OCI-LY7 (cell line): ENCODE measurements around the gene MALRD1. TPM values are rescaled to one million over a fixed set of nuclear protein-coding genes. Genes with fewer than 3 reads are reported as not detected.
A peak's percentile ranks its signal among the peaks of the same experiment; 100 is the strongest.

ENCODE experiments used
- BruUV-seq: library from RNA; stranded (reverse); fragments of 400-500 nt; replicated peaks from 2 replicates; lab custom pipeline; 2021; lab: Mats Ljungman, UMichigan
- CTCF ChIA-PET: fragments of 300-600 bp; sonication (Branson Sonifier 250); formaldehyde crosslinking; loops from one replicate; lab custom pipeline; 2022; ENCODE audit warnings: antibody characterized with exemption; ENCODE audit not compliant: unreplicated experiment; lab: Charles Lee
- POLR2A ChIA-PET: fragments of 300-600 bp; sonication (Branson Sonifier 250); formaldehyde crosslinking; loops from one replicate; lab custom pipeline; 2022; ENCODE audit warnings: antibody characterized with exemption; lab: Charles Lee
- DNase-seq: peaks from one replicate; pipeline ENCODE4 v3.0.0-alpha.2; 2015; ENCODE audit warnings: low spot score
- H2AFZ ChIP-seq: fragments of 200-600 bp; sonication (generic), shearing (Covaris generic); 2 replicates; pipeline ENCODE4 v1.6.1; 2014; ENCODE audit warnings: mild to moderate bottlenecking, antibody characterized with exemption, low read length, moderate library complexity
- H3K27ac ChIP-seq: fragments of 200-600 bp; sonication (generic); 2 replicates; pipeline ENCODE4 v1.5.1; 2014; ENCODE audit warnings: mixed run types, low read depth, mild to moderate bottlenecking, moderate library complexity, low read length, inconsistent platforms; ENCODE audit not compliant: poor library complexity, severe bottlenecking
- H3K36me3 ChIP-seq: fragments of 200-600 bp; sonication (generic); 2 replicates; pipeline ENCODE4 v1.6.1; 2014; ENCODE audit warnings: mild to moderate bottlenecking, antibody characterized with exemption, low read length, moderate library complexity, mixed read lengths; ENCODE audit not compliant: insufficient read depth
- H3K4me1 ChIP-seq: fragments of 200-600 bp; sonication (generic); 2 replicates; pipeline ENCODE4 v1.5.1; 2014; ENCODE audit warnings: mild to moderate bottlenecking, low read length; ENCODE audit not compliant: insufficient read depth, poor library complexity, severe bottlenecking
- H3K4me2 ChIP-seq: fragments of 200-600 bp; sonication (generic); 2 replicates; pipeline ENCODE4 v1.6.1; 2014; ENCODE audit warnings: mild to moderate bottlenecking, low read length
- H3K4me3 ChIP-seq: fragments of 200-600 bp; sonication (generic); 2 replicates; pipeline ENCODE4 v1.5.1; 2014; ENCODE audit warnings: mild to moderate bottlenecking, low read depth, low read length; ENCODE audit not compliant: poor library complexity, severe bottlenecking
- H3K79me2 ChIP-seq: fragments of 200-600 bp; sonication (generic); 2 replicates; pipeline ENCODE4 v1.6.1; 2016; ENCODE audit warnings: low read depth, mild to moderate bottlenecking, low read length, moderate library complexity, mixed read lengths; ENCODE audit not compliant: insufficient read depth
- H3K9me2 ChIP-seq: fragments of 200-600 bp; sonication (generic); 2 replicates; pipeline ENCODE4 v1.6.1; 2016; ENCODE audit warnings: mild to moderate bottlenecking, low read length, mixed read lengths; ENCODE audit not compliant: insufficient read depth
- H3K9me3 ChIP-seq: fragments of 200-600 bp; sonication (generic); 2 replicates; pipeline ENCODE4 v1.6.1; 2014; ENCODE audit warnings: mild to moderate bottlenecking, mixed run types, low read length, mixed read lengths
- H4K20me1 ChIP-seq: fragments of 200-600 bp; sonication (generic); 2 replicates; pipeline ENCODE4 v1.6.1; 2014; ENCODE audit warnings: mild to moderate bottlenecking, antibody characterized with exemption, low read length, moderate library complexity, mixed read lengths; ENCODE audit not compliant: insufficient read depth
- EZH2phosphoT487 ChIP-seq: fragments of 200-600 bp; sonication (generic); IDR thresholded peaks from 2 replicates; pipeline ENCODE4 v1.6.1; 2018; ENCODE audit warnings: low read depth, borderline replicate concordance, mild to moderate bottlenecking, mixed run types, antibody characterized with exemption, low read length, moderate library complexity, mixed read lengths
- intact Hi-C: fragments of 100-400 bp; cut with micrococcal nuclease; formaldehyde crosslinking; loops from one replicate; pipeline ENCODE4 v1.10.0; 2022; ENCODE audit not compliant: unreplicated experiment
- total RNA-seq, 2 experiments: library from RNA; depleted of rRNA in 1 of 2; stranded (reverse); fragments of >200 nt in 1 of 2; shearing (Covaris generic) in 1 of 2; gene quantifications; 2 replicates each; pipeline ENCODE4 v1.2.3, GENCODE V29; 2014 to 2022
- TF ChIP-seq, protein P1 (sequence below): fragments of 200-600 bp; sonication (generic); conservative IDR thresholded peaks from 2 replicates; pipeline ENCODE4 v1.5.1; 2014; ENCODE audit warnings: mild to moderate bottlenecking, antibody characterized with exemption, low read length, moderate library complexity, mixed read lengths

The MALRD1 gene
- total RNA-seq, 2 experiments from 2014 or later, result not detected

DNA sequence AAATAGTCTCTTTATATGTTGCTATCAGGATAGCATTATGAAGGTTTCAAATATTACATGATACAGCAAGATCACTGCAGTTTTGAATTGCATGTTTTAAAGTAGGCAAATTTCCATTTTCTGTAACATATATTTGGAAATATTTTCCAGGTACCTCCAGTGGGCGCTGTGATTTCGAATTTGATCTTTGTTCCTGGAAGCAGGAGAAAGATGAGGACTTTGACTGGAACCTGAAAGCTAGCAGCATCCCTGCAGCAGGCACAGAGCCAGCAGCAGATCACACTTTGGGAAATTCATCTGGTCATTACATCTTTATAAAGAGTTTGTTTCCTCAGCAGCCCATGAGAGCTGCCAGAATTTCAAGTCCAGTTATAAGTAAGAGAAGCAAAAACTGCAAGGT is 299.0 kb downstream of the MALRD1 start:
- TF ChIP-seq, protein P1, sequence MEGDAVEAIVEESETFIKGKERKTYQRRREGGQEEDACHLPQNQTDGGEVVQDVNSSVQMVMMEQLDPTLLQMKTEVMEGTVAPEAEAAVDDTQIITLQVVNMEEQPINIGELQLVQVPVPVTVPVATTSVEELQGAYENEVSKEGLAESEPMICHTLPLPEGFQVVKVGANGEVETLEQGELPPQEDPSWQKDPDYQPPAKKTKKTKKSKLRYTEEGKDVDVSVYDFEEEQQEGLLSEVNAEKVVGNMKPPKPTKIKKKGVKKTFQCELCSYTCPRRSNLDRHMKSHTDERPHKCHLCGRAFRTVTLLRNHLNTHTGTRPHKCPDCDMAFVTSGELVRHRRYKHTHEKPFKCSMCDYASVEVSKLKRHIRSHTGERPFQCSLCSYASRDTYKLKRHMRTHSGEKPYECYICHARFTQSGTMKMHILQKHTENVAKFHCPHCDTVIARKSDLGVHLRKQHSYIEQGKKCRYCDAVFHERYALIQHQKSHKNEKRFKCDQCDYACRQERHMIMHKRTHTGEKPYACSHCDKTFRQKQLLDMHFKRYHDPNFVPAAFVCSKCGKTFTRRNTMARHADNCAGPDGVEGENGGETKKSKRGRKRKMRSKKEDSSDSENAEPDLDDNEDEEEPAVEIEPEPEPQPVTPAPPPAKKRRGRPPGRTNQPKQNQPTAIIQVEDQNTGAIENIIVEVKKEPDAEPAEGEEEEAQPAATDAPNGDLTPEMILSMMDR, result peak; percentile 30
- no peak for TF ChIP-seq EZH2phosphoT487
- Histone ChIP-seq H2AFZ (no peak overlapping the region), H3K36me3 (no peaks in the 10 kb centered on the region), H3K9me2 (no peaks in the 10 kb centered on the region), H3K79me2 (no peaks in the 10 kb centered on the region), H3K9me3 (no peaks in the 10 kb centered on the region), H3K4me1 (no peaks in the 10 kb centered on the region), H3K27ac (no peak overlapping the region), H3K4me3 (no peak overlapping the region), H3K4me2 (no peak overlapping the region), H4K20me1 (no peaks in the 10 kb centered on the region)
- POLR2A ChIA-PET, result no interaction called here
- no peak for DNase-seq
- intact Hi-C loops, result no loop called here
- CTCF ChIA-PET, result no interaction called here
- BruUV-seq, result no TSS peak

DNA sequence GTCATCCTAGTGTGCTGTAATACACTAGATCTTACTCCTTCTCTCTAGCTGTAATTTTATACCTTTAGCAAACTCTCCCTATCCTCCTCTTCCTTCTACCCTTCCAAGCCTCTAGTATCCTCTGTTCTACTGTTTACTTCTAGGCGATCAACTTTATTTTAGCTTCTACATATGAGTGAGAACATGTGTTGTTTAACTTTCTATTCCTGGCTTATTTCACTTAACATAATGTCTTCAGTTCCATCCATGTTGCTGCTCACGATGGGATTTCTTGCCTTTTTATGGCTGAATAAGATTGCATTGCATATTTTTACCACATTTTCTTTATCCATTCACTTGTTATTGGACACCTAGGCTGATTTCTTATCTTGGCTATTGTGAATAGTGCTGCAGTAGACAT is 318.6 kb downstream of the MALRD1 start:
- Histone ChIP-seq H3K9me2 (no peaks in the 10 kb centered on the region), H2AFZ (no peak overlapping the region), H3K4me3 (no peak overlapping the region), H3K79me2 (no peaks in the 10 kb centered on the region), H4K20me1 (no peaks in the 10 kb centered on the region), H3K27ac (no peak overlapping the region), H3K36me3 (no peaks in the 10 kb centered on the region), H3K4me2 (no peak overlapping the region), H3K4me1 (no peaks in the 10 kb centered on the region), H3K9me3 (no peaks in the 10 kb centered on the region)
- CTCF ChIA-PET, result no interaction called here
- no peak for DNase-seq
- no TSS peak for BruUV-seq
- intact Hi-C loops, result no loop called here
- TF ChIP-seq, protein P1, result no peak
- TF ChIP-seq EZH2phosphoT487, result no peak
- POLR2A ChIA-PET, result interaction anchor here (0.6 kb wide), 1 partner anchor 12 kb away, joined by 3 read pairs; no protein-coding TSS in a partner anchor

DNA sequence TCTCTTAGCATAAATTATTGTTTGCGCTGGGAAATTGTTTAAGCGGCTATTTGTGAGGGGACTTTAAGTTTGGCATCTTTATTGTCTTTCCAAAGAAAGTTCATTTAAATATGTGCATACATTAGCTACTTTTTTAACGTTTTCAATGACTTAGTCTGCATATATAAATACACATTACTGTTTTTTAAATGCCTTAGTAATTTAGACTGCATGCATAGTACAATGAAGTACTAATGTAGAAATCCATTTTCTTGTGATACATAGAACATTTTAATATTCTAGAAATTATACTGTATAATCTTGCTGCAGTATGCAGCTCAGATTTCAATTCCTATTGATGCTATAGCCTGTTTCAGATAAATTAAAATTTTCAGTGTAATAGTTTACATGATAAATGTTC is 325.4 kb downstream of the MALRD1 start:
- H3K9me3 ChIP-seq, result 0 out of 2 replicates have a peak, but pooled peaks cover 4% of the 10 kb centered on the region
- intact Hi-C loops, result no loop called here
- no peak overlapping the region for H3K4me3 ChIP-seq
- H2AFZ ChIP-seq, result no peak overlapping the region
- H3K9me2 ChIP-seq, result no peaks in the 10 kb centered on the region
- H3K79me2 ChIP-seq, result no peaks in the 10 kb centered on the region
- no TSS peak for BruUV-seq
- no peak overlapping the region for H3K4me2 ChIP-seq
- no peak overlapping the region for H3K27ac ChIP-seq
- TF ChIP-seq, protein P1, result no peak
- no peak for TF ChIP-seq EZH2phosphoT487
- no peaks in the 10 kb centered on the region for H3K4me1 ChIP-seq
- POLR2A ChIA-PET, result no interaction called here
- no peaks in the 10 kb centered on the region for H4K20me1 ChIP-seq
- H3K36me3 ChIP-seq, result no peaks in the 10 kb centered on the region
- CTCF ChIA-PET, result no interaction called here
- no peak for DNase-seq
